Urinary bladder (tissue), 4 donors: Measurements from ENCODE around the gene CARD11. TPM values are rescaled to one million over a fixed set of nuclear protein-coding genes. Genes with fewer than 3 reads are reported as not detected.
A peak's percentile ranks its signal among the peaks of the same experiment; 100 is the strongest.
"Not testable (repeated sequence)": the region's sequence is repeated elsewhere in the genome, so short reads cannot be mapped to it uniquely, and the experiment has no call there.

ENCODE experiments used
- DNase-seq: peaks from one replicate; pipeline ENCODE4 v3.0.0-alpha.2; 2015; ENCODE audit errors: extremely low spot score
- H3K27ac ChIP-seq: one replicate; pipeline ENCODE4 v1.5.1; 2013; ENCODE audit warnings: low read depth, mild to moderate bottlenecking, moderate library complexity
- H3K36me3 ChIP-seq: one replicate; pipeline ENCODE4 v1.6.1; 2013; ENCODE audit warnings: mild to moderate bottlenecking, moderate library complexity; ENCODE audit not compliant: insufficient read depth
- H3K4me1 ChIP-seq: one replicate; pipeline ENCODE4 v1.6.1; 2013; ENCODE audit warnings: mild to moderate bottlenecking, moderate library complexity; ENCODE audit not compliant: insufficient read depth
- H3K4me3 ChIP-seq: one replicate; pipeline ENCODE4 v1.5.1; 2013; ENCODE audit warnings: low read depth, low read length
- WGBS: extraction: QIAGEN DNeasy Blood & Tissue Kit; methylation state at CpG from one replicate; pipeline ENCODE4 v1.1.7; 2013; 5-methylcytosine and 5-hydroxymethylcytosine counted together
- polyA plus RNA-seq: library from polyadenylated mRNA; stranded (reverse); fragments of 200-250 nt; gene quantifications from one replicate; pipeline ENCODE4 v1.2.3, GENCODE V29; 2013
- total RNA-seq: library from RNA; depleted of rRNA; stranded (reverse); fragments of >200 nt; gene quantifications from one replicate; pipeline ENCODE4 v1.2.3, GENCODE V29; 2014
- donor health status: healthy with polysubstance abuse.
- donor health status: healthy.

The CARD11 gene
- total and polyA plus RNA-seq, 2 donors = 5.0 to 5.4 TPM

DNA sequence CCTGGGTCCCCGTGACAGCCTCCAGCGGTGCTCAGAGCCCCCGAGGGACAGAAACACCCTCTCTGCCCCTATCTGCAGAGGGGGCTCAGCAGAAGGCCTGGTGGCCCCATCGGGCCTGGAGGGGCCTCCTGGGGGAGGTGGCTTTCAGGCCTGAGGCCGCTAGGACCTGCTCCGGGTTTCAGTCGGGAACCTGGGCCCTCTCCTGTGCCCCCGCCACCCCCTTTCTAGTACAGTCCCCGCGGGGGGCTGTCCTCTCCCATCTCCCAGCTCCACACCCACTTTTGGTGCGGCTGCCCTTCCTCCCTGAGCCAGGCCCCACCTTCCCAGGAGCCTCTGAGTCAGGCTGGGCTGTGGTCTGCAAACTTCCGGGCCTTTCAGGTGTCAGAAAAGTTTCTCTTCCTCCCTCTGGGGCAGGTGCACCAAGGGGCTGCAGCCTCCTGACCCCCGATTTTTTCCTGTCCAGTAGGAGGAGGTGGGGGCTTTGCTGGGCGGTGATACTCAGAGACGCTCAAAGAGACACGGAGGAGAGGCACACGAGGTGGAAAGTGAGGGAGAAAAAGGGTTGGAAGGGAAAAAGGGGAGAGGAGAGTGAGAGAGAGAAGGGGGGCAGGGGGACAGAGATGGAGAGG, 692 bp downstream of the CARD11 start:
- no peak for DNase-seq
- H3K4me1 ChIP-seq = no peaks in the 10 kb centered on the region
- H3K36me3 ChIP-seq = no peaks in the 10 kb centered on the region
- WGBS = 32% methylated on average over 17 of the region's 17 CpGs
- H3K27ac ChIP-seq = no peak overlapping the region
- H3K4me3 ChIP-seq = peak overlapping the region; percentile 58

DNA sequence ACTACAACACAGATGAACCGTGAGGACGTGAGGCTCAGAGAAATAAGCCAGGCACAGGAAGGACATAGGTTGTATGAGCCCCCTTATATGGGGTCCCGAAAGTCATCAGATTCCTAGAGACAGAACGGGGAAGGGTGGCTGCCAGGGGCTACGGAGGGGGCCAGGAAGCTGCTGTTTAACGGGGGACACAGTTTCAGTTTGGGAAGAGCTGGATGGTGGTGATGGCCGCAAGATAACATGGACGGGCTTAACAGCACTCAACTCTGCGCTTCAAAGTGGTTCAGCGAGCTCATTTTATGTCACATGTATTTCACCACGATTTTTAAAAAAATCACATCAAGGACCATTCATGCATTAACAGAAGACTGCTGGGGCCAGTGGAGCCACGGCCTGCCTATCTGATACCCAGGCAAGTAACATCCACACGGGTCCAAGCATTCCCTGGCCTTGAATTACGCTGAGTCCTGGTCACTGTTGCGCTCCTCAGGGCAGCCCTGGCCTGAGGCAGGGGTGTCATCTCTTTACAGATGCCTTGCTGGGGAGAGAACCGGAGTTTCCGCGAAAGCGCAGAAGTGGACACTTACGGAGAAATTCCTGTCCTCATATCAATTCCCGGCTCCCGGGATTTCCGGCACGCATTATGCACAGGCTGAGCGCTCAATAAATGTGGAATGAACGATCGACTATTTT, 1.5 kb downstream of the CARD11 start:
- WGBS = 84% methylated on average over 27 of the region's 27 CpGs
- Histone ChIP-seq H3K4me1 (no peaks in the 10 kb centered on the region), H3K36me3 (no peaks in the 10 kb centered on the region), H3K4me3 (no peak overlapping the region), H3K27ac (no peak overlapping the region)
- no peak for DNase-seq

DNA sequence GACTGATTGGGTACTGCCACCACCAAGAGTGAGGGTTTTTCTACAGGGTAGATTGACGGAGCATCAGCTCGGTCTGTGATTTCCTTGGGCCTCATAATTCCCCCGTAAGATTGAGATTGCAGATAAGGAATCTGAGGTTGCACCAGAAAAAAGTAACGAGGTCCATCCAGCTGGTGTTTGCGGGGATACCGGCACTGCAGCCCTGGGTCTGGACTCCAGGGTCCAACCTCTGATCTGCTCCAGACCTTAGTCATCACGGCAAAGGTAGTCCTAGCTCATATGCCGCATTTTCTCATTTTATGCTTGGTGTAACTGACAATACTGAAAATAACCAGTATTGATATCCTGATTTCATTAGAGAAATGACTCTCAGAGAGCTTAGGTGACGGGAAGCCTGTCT, 3.9 kb downstream of the CARD11 start:
- no peaks in the 10 kb centered on the region for H3K4me1 ChIP-seq
- no peak overlapping the region for H3K4me3 ChIP-seq
- no peak for DNase-seq
- no peaks in the 10 kb centered on the region for H3K36me3 ChIP-seq
- WGBS = 78% methylated on average over 9 of the region's 9 CpGs
- no peak overlapping the region for H3K27ac ChIP-seq

DNA sequence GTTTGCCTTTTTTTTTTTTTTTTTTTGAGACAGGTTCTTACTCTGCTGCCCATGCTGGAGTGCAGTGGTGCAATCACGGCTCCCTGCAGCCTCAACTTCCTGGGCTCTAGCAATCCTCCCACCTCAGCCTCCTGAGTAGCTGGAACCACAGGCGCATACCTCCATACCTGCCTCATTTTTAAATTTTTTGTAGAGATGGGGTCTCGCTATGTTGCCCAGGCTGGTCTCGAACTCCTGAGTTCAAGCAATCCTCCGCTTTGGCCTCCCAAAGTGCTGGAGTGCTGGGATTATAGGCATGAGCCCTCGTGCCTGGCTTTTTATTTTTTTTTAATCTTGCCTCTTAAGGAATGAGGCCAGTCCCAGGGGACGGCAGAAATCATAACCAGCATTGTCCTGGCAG, 5.7 kb downstream of the CARD11 start:
- DNase-seq, H3K4me3 ChIP-seq, H3K4me1 ChIP-seq, H3K36me3 ChIP-seq, H3K27ac ChIP-seq: not testable (repeated sequence)
- 79% methylated on average over 7 of the region's 7 CpGs for WGBS

DNA sequence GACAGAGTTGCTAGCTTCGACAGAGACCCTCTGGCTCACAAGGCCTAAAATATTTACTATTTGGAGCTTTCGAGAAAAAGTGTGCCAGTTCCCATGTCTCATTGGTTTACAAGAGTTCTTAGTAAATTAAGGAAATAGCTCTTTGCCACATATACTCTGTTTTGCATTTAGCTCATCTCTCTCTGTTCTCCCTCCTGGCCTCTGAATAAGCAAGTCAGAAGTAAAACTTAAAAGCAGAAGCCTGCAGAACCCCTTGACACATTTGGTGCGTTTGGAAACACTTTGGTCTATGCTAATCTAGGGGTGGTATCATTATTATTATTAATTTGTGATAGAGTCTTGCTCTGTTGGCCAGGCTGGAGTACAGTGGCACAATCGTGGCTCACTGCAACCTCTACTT, 6.4 kb downstream of the CARD11 start:
- H3K27ac ChIP-seq = no peak overlapping the region
- 62% methylated on average over 4 of the region's 4 CpGs for whole genome bisulfite sequencing
- H3K36me3 ChIP-seq = no peaks in the 10 kb centered on the region
- no peak for DNase-seq
- H3K4me1 ChIP-seq = no peaks in the 10 kb centered on the region
- H3K4me3 ChIP-seq = no peak overlapping the region

DNA sequence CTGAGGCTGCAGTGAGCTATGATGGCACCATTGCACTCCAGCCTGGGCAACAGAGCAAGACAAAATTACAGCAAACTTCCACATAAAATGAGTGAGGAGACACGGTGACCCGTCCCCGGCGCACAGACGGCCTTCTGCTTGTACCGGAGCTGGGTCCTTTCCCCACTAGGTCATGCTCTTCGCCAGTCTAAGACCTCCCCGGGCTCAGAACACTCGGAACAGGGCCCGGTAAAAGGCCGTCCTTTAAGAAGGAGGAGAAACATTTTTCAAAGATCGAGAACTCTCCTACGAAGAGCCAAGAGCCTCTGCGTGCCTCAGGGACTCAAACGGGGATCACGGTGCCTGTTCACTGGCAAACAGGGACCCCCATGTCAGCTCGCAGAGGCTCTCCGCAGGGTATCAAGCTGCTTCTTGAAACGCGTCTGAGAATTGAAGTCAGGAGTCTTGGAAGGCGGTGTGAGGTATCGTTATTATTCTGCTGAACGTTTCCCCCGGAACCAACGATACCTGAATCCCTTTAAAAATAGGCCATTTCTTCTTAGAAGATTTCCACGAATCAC, 9.0 kb downstream of the CARD11 start:
- H3K36me3 ChIP-seq = no peaks in the 10 kb centered on the region
- H3K27ac ChIP-seq = no peak overlapping the region
- DNase-seq = no peak
- H3K4me1 ChIP-seq = no peaks in the 10 kb centered on the region
- H3K4me3 ChIP-seq = no peak overlapping the region
- 93% methylated on average over 26 of the region's 26 CpGs for WGBS

DNA sequence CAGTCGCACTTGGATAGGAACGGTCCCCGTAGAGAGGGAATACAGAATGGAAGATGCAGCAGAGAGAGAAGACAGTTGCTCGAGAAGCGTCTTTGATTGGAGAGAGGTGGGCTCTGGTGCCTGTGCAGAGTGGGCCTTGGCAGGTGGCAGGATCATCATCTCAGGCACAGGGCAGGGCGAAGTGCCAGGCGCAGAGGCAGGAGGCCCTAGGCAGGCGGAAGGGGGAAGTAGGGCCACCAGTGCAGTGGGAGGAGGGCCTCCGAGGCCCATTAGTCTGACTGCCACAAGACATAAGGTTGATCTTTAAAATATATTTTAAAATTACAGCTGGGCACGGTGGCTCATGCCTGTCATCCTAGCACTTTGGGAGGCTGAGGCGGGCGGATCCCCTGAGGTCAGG, 10.1 kb downstream of the CARD11 start:
- WGBS = 62% methylated on average over 12 of the region's 12 CpGs
- no peak for DNase-seq
- H3K4me3 ChIP-seq = no peak overlapping the region
- H3K27ac ChIP-seq = no peak overlapping the region
- H3K4me1 ChIP-seq = no peaks in the 10 kb centered on the region
- no peaks in the 10 kb centered on the region for H3K36me3 ChIP-seq

DNA sequence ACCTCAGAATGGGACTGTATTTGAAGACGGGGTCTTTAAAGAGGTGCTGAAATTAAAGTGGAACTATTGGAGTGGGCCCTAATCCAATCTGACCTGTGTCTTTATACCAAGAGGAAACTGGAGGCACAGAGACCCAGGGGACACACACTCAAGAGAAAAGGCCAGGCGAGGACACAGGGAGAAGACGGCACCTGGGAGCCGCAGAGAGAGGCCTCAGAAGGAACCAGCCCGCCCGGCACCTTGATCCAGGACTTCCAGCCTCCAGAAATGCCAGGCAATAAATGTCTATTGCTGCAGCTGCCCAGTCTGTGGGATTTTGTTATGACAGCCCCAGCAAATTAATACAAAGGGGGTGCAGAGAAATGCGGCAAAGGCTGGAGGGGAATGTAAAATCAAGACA, 10.5 kb downstream of the CARD11 start:
- DNase-seq = no peak
- WGBS = 67% methylated on average over 7 of the region's 7 CpGs
- no peaks in the 10 kb centered on the region for H3K36me3 ChIP-seq
- no peaks in the 10 kb centered on the region for H3K4me1 ChIP-seq
- H3K4me3 ChIP-seq = no peak overlapping the region
- no peak overlapping the region for H3K27ac ChIP-seq

DNA sequence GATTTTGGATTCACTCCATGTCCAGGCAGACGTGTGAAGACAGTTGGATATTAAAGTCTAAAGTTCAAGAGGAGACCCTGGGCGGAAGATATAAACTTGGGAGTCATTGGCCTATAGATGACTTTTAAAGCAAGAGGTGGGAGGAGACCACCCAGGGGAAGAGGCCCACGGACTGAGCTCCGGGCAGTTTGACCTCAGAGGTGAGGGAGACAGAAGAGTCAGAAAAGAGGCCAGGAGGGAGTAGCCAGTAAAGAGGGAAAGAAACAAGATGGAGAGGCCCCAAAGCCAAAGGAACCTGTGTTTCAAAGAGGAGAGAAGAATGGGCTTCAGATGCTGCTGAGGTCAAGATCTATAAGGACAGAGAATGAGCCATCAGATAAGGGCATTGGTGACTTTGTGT, 11.4 kb downstream of the CARD11 start:
- Histone ChIP-seq H3K36me3 (no peaks in the 10 kb centered on the region), H3K27ac (no peak overlapping the region), H3K4me3 (no peak overlapping the region), H3K4me1 (no peaks in the 10 kb centered on the region)
- 66% methylated on average over 4 of the region's 4 CpGs for WGBS
- no peak for DNase-seq

DNA sequence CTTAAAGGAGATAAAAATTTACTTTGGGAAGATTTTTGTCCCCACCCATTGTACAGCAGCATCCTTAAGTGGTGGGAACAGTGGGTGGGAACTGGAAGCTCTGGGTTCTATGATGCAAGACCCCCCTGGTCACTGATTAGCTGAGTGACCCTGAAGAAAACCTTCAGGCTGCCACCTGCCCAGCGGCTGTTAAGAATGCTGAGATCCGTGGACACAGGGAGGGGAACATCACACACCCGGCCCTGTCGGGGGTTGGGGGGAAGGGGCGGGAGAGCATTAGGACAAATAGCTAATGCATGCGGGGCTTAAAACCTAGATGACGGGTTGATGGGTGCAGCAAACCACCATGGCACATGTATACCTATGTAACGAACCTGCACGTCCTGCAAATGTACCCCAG, 14.5 kb downstream of the CARD11 start:
- no peak for DNase-seq
- H3K27ac ChIP-seq = no peak overlapping the region
- H3K4me1 ChIP-seq = no peaks in the 10 kb centered on the region
- H3K36me3 ChIP-seq = no peaks in the 10 kb centered on the region
- WGBS = 59% methylated on average over 9 of the region's 9 CpGs
- H3K4me3 ChIP-seq = no peak overlapping the region

DNA sequence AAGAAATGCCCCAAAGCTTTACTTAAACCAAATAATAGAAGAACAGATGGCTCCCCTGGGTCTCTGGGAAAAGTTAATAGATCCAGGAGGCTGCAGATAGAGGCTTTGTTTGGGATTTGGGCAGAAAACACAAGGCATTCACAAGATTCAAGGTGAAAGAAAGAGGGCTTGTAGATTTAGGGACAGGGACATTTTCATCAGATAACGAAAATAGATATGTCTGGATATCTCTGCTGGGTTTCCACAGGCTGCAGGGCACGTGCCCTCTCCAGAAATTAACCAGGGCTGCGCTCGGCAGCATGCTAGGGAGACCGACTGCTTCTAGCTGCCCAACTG, 14.9 kb downstream of the CARD11 start:
- WGBS = 55% methylated on average over 5 of the region's 5 CpGs
- DNase-seq = no peak
- H3K36me3 ChIP-seq = no peaks in the 10 kb centered on the region
- no peaks in the 10 kb centered on the region for H3K4me1 ChIP-seq
- no peak overlapping the region for H3K27ac ChIP-seq
- no peak overlapping the region for H3K4me3 ChIP-seq

DNA sequence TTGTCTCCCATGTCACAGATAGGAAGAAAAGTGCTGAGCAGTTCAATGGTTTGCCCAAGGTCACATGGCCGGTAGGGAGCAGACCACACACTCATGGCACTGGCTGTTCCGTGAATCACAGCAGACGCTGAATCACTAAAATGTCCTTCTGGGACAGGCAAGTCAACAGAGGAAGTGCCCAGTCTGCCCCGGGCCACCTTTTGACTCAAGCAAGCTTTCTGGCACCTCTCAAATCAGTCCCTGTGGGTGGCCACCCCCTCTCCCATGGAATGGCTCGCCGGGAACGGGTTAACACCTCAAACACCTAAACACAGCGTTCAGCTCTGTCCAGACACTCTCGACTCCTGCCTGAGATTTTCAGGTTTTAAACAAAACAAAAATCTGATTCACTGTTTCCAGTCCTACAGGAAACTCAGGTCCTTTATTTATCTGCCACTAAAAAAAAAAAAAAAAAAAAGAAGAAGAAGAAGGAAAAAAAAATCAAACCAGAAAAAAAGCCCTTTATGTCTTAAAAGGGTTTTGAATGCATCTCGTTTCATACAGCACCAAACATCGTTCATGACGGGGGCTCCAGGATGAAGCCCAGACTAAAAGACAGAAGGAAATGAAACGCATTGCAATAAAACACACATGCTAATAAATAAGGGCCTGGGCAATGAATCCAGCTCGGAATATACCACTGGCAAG, 15.5 kb downstream of the CARD11 start:
- no peak overlapping the region for H3K4me3 ChIP-seq
- H3K27ac ChIP-seq = peak overlapping the region; percentile 42
- DNase-seq = peak; percentile 56
- no peaks in the 10 kb centered on the region for H3K36me3 ChIP-seq
- 12% methylated on average over 14 of the region's 14 CpGs for WGBS
- no peaks in the 10 kb centered on the region for H3K4me1 ChIP-seq

DNA sequence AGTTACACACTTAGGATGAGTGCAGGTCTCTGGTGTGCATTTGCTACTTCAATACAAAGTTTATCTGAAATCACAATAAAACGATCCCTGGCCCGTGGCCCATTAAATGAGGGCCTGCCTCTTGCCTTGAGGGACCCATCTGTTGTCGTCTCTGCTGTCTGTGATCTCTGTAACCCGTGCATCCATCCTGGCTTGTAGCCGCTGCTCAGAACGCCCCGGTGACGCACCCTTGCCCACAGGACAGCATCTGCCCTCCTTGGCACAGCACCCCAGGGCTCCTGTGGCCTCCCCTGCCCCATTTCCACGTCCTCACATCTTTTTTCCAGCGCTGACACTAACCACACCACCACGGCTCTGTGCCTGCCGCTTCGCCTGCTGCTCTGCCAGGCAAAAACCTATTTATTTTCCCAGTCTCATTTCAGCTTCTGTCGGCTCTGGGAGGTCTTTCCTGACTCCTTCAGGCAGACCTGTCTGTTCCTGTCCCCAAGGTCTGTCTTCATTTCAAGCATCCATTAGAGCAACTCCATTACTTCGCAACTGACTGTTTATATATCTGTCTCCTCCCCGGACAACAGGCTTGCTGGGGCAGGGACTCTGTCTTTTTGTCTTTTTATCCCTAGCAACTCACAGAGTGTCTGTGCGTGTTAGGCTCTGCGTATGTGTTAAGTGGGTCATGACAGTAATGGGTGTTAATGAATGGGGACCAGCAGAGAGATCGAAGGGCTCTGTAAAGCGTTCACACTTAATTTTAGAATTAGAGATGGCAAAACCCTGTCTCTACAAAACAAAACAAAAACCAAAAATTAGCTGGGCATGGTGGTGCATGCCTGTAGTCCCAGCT, 16.4 kb downstream of the CARD11 start:
- no peak overlapping the region for H3K4me3 ChIP-seq
- DNase-seq = no peak

More for the DNA sequence above, 16.4 kb downstream of the CARD11 start:
- H3K4me1 ChIP-seq = no peaks in the 10 kb centered on the region
- no peaks in the 10 kb centered on the region for H3K36me3 ChIP-seq
- no peak overlapping the region for H3K27ac ChIP-seq
- WGBS = 50% methylated on average over 20 of the region's 20 CpGs
